Uterus (tissue), 2 donors: ENCODE results near the gene WFDC2.

ENCODE experiments used
- CTCF ChIP-seq, 4 experiments: fragments of 200-600 bp in 2 of 4; fragments of 450-650 bp in 2 of 4; sonication (generic) in 2 of 4; IDR thresholded peaks; one replicate each; pipeline ENCODE4 v1.5.1; 2016 to 2019; ENCODE audit warnings: antibody characterized with exemption in 4 of 4, mild to moderate bottlenecking in 2 of 4, moderate library complexity in 1 of 4
- POLR2A ChIP-seq, 2 donors: fragments of 450-650 bp; IDR thresholded peaks; one replicate each; pipeline ENCODE4 v1.6.1; 2016; ENCODE audit warnings: antibody characterized with exemption in 2 of 2, mild to moderate bottlenecking in 1 of 2, moderate library complexity in 1 of 2

GRCh38 chr20:45425561-45425960 lies 44.0 kb upstream of the WFDC2 start:
- no peak for TF ChIP-seq CTCF (IDR thresholded peaks at IDR 0.05)
- no peak for TF ChIP-seq POLR2A (IDR thresholded peaks at IDR 0.05)
